Measurements from ENCODE around the gene CDON. TPM values are rescaled to one million over a fixed set of nuclear protein-coding genes. Genes with fewer than 3 reads are reported as not detected.

The CDON gene
- total RNA-seq, 1 donor from 2014 or later = 33.0 TPM

GRCh38 chr11:125957618-125958332, 104.9 kb downstream of the CDON start:
- DNase-seq (ENCODE audit: low spot score in 2 of 2) = no peak
- H3K27ac ChIP-seq = no peak overlapping the region
- intact Hi-C loops (cut with DNase I) = no loop called here

DNA sequence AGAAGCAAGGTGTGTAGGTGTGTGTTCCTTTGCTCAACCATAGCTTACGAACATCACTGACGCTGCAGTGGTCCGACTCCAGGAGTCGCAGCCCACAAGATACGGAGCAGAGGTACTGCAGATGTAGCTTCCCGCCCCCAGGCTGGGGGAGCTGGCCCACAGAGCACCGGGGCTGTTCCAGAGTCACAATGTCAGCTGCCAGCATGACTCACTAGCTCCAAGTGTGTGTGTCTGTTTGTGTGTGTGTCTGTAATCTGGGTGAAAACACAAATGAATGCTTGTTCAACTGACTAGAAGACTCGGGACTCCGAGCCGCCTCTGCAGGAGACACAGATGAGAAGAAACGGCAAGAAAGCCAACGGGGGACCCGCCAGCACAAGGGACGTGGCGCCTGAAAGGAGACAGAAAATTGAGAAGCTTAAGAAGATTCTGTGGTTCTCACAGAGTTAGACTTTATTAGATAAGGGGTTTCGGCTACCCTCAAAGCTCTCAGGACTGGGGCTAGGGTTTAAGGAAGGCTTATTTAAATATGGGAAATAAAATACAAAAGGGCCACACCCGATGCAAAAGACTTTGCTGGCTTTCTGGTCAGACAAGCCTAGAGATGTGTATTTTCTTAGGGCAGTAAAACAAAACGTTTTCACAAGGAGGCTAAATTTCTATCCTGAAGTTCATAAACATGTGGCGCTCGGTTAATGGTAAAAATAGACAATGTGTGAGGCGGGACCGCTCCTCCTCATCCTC, 106.1 kb downstream of the CDON start:
- Histone ChIP-seq H3K27ac (no peak overlapping the region), H3K4me3 (no peak overlapping the region), H3K36me3 (peaks cover 0 to 6% of the 10 kb centered on the region in 2 donors), H3K27me3 (no peaks in the 10 kb centered on the region), H3K4me1 (no peaks in the 10 kb centered on the region), H3K9me3 (no peaks in the 10 kb centered on the region)
- intact Hi-C loops (cut with DNase I) = no loop called here
- no peak for DNase-seq (ENCODE audit: low spot score in 2 of 2)
- no peak for TF ChIP-seq CTCF (IDR thresholded peaks at IDR 0.05)

More at GRCh38 chr11:125957618-125958332, 104.9 kb downstream of the CDON start:
- TF ChIP-seq CTCF (IDR thresholded peaks at IDR 0.05) = no peak
- Histone ChIP-seq H3K9me3 (peaks cover 0 to 1% of the 10 kb centered on the region in 2 donors), H3K4me3 (no peak overlapping the region), H3K4me1 (no peaks in the 10 kb centered on the region), H3K36me3 (peaks cover 0 to 9% of the 10 kb centered on the region in 2 donors), H3K27me3 (no peaks in the 10 kb centered on the region)

DNA sequence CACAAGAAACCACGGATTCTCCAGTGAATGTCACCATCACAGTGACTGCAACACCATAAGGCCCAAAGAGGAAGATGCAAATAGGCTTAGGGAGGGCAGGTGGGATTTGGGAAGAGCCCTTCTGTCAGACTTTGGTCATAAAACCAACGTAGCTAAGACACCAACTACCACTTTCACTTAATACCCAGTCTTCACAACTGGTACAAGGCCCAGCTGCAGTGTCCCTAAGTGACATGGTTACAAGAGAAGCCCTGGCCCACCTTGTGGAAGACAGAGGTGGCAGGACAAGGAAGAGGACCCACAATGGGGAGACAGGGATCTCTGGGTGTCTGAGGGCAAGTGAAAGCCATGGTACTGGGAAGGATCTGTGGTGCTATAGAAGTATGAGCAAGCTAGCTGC, 106.8 kb downstream of the CDON start:
- DNase-seq (ENCODE audit: low spot score in 2 of 2) = no peak
- H3K27ac ChIP-seq = no peak overlapping the region
- no peak for TF ChIP-seq CTCF (IDR thresholded peaks at IDR 0.05)
- intact Hi-C loops (cut with DNase I) = no loop called here
- no peaks in the 10 kb centered on the region for H3K4me1 ChIP-seq
- H3K27me3 ChIP-seq = no peaks in the 10 kb centered on the region
- H3K9me3 ChIP-seq = no peaks in the 10 kb centered on the region
- no peak overlapping the region for H3K4me3 ChIP-seq
- peaks cover 0 to 4% of the 10 kb centered on the region in 2 donors for H3K36me3 ChIP-seq

DNA sequence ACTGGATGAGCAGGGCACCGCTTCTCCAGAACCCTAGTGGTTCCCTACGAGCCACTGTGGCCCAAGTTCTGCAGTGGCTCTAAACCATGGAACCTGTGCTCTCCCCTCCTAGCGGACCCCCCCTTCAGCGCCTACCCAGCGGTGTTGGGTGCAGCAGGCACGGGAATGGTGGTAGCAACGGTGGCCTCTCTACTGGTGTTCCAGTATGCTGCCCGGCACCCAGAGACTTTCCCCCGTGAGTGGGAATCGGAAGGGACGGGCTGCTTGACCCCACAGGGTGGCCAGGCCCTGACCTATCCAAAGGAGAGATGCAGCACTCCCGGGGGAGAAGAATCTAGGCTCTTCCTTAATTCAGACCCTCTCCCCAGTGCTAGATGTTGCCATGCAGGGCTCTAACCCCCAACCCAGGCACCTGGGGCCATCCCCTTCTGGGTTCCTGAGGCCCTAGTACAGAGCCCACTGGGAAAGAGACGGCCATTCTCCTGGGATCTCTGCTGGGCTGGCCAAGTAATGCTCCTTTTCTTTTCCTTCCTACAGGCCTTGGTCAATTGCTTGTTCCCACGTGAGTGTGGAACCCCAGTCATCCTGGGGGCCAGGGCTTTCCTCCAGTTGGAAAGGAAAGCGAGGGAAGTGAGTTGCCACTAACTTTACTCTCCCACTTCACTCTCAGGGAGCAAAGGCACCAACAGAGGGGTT, 107.6 kb downstream of the CDON start:
- H3K27ac ChIP-seq = no peak overlapping the region
- DNase-seq (ENCODE audit: low spot score in 2 of 2) = no peak

More for the DNA sequence above, 107.6 kb downstream of the CDON start:
- no peak for TF ChIP-seq CTCF (IDR thresholded peaks at IDR 0.05)
- no peaks in the 10 kb centered on the region for H3K4me1 ChIP-seq
- H3K9me3 ChIP-seq = no peaks in the 10 kb centered on the region
- intact Hi-C loops (cut with DNase I) = no loop called here
- H3K27me3 ChIP-seq = no peaks in the 10 kb centered on the region
- H3K4me3 ChIP-seq = no peak overlapping the region
- no peaks in the 10 kb centered on the region for H3K36me3 ChIP-seq

Data from ascending aorta (tissue), 2 donors.